Immature natural killer cell (primary cell): ENCODE measurements around the gene S100A10. TPM values are rescaled to one million over a fixed set of nuclear protein-coding genes. Genes with fewer than 3 reads are reported as not detected.

ENCODE experiments used
- DNase-seq, 3 donors: peaks; one replicate each; pipeline ENCODE4 v3.0.0; 2022; ENCODE audit warnings: mixed read lengths in 1 of 3
- H3K27ac Mint-ChIP-seq, 6 donors: one replicate each; pipeline ENCODE4 v1.8.0; 2020; ENCODE audit warnings: mixed read lengths in 6 of 6, mild to moderate bottlenecking in 5 of 6, inconsistent platforms in 4 of 6, moderate library complexity in 3 of 6
- H3K27me3 Mint-ChIP-seq, 3 donors: one replicate each; pipeline ENCODE4 v1.8.0; 2020 to 2021; ENCODE audit warnings: low read depth in 3 of 3, mild to moderate bottlenecking in 3 of 3, mixed read lengths in 3 of 3, moderate library complexity in 3 of 3, inconsistent platforms in 1 of 3
- H3K36me3 Mint-ChIP-seq, 3 donors: one replicate each; pipeline ENCODE4 v1.8.0; 2020; ENCODE audit warnings: mixed read lengths in 3 of 3, inconsistent platforms in 2 of 3, mild to moderate bottlenecking in 2 of 3
- H3K4me1 Mint-ChIP-seq, 2 donors: one replicate each; pipeline ENCODE4 v1.8.0; 2020; ENCODE audit warnings: inconsistent platforms in 2 of 2, mild to moderate bottlenecking in 2 of 2, mixed read lengths in 2 of 2, moderate library complexity in 1 of 2
- H3K4me3 Mint-ChIP-seq, 5 donors: one replicate each; pipeline ENCODE4 v1.8.0; 2020; ENCODE audit warnings: mild to moderate bottlenecking in 5 of 5, mixed read lengths in 5 of 5, inconsistent platforms in 3 of 5, moderate library complexity in 3 of 5
- H3K9me3 Mint-ChIP-seq, 6 donors: one replicate each; pipeline ENCODE4 v1.8.0; 2020; ENCODE audit warnings: mild to moderate bottlenecking in 6 of 6, mixed read lengths in 6 of 6, inconsistent platforms in 4 of 6, moderate library complexity in 3 of 6
- polyA plus RNA-seq, 3 donors: library from polyadenylated mRNA; unstranded; fragments of 300-500 nt; fragmentation: Illumina TruSeq; gene quantifications; one replicate each; pipeline ENCODE4 v1.2.3, GENCODE V29; 2021

The S100A10 gene
- polyA plus RNA-seq, 3 donors from 2014 or later = 445 to 680 (median 567) TPM

- Mint-ChIP-seq H3K4me1 (peaks cover 29 to 30% of the 10 kb centered on the region in 2 donors), H3K36me3 (no peaks in the 10 kb centered on the region), H3K4me3 (no peak overlapping the region), H3K27me3 (peaks cover 4 to 10% (median 6%) of the 10 kb centered on the region in 3 donors), H3K27ac (peak overlapping the region in 3 of 6 donors; percentile 72 to 90 (median 83)), H3K9me3 (no peaks in the 10 kb centered on the region)
- DNase-seq = no peak
These were observed 50.1 kb downstream of the S100A10 start for GRCh38 chr1:151943591-151943990.

DNA sequence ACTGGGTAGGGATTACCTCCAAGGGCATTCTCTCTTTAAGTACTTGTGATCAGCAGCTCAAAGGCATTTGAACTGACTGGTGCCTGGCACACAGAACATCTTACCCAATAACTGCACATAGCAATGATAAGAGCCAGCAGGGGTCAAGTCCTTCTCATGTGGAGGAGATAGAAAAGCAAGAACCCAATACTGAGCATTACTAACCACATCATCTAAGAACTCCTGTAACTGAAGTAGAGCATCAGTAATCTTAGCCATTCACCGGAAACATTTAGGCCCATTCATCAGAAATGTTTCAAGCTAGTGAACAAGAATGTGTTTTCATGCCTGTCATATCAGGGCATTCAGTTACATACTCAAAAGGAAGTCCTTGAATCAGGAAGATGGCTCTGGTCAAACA lies 50.8 kb downstream of the S100A10 start:
- no peak for DNase-seq
- no peak overlapping the region for H3K4me3 Mint-ChIP-seq
- H3K9me3 Mint-ChIP-seq = no peaks in the 10 kb centered on the region
- no peaks in the 10 kb centered on the region for H3K36me3 Mint-ChIP-seq
- peaks cover 29 to 30% of the 10 kb centered on the region in 2 donors for H3K4me1 Mint-ChIP-seq
- peak overlapping the region in 2 of 6 donors; percentile 7 to 31 for H3K27ac Mint-ChIP-seq
- peaks cover 4 to 10% (median 6%) of the 10 kb centered on the region in 3 donors for H3K27me3 Mint-ChIP-seq

GRCh38 chr1:151940541-151940940 lies 53.1 kb downstream of the S100A10 start:
- Mint-ChIP-seq H3K4me1 (peaks cover 15 to 16% of the 10 kb centered on the region in 2 donors), H3K4me3 (no peak overlapping the region), H3K27ac (peak overlapping the region in 1 of 6 donors; percentile 58), H3K36me3 (no peaks in the 10 kb centered on the region), H3K9me3 (no peaks in the 10 kb centered on the region), H3K27me3 (peaks cover 3 to 8% (median 4%) of the 10 kb centered on the region in 3 donors)
- no peak for DNase-seq

- peaks cover 7 to 8% of the 10 kb centered on the region in 2 donors for H3K4me1 Mint-ChIP-seq
- DNase-seq = no peak
- no peak overlapping the region for H3K4me3 Mint-ChIP-seq
- no peaks in the 10 kb centered on the region for H3K36me3 Mint-ChIP-seq
- no peaks in the 10 kb centered on the region for H3K9me3 Mint-ChIP-seq
- H3K27me3 Mint-ChIP-seq = peaks cover 0 to 8% (median 4%) of the 10 kb centered on the region in 3 donors
- no peak overlapping the region for H3K27ac Mint-ChIP-seq
These were observed 53.9 kb downstream of the S100A10 start for GRCh38 chr1:151939779-151940178.

DNA sequence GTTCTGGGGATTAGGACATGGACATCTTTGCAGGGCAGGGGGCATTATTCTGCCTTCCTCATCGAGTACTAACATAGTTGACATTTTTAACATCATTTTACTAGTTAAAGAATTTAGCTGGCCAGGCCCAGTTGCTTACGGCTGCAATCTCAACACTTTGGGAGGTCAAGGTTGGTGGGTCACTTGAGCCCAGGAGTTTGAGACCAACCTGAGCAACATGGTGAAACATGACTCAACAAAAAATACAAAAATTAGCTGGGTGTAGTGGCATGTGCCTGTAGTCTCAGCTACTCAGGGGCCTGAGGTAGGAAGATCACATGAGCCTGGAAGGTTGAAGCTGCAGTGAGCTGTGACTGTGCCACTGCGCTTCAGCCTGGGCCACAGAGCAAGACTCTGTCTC lies 54.5 kb downstream of the S100A10 start:
- Mint-ChIP-seq H3K9me3 (peaks cover 0 to under 1% (median 0%) of the 10 kb centered on the region in 6 donors), H3K27me3 (peaks cover 0 to 8% (median 4%) of the 10 kb centered on the region in 3 donors), H3K36me3 (no peaks in the 10 kb centered on the region), H3K27ac (no peak overlapping the region), H3K4me1 (peaks cover under 1 to 2% of the 10 kb centered on the region in 2 donors), H3K4me3 (no peak overlapping the region)
- no peak for DNase-seq

GRCh38 chr1:151936653-151937052 lies 57.0 kb downstream of the S100A10 start:
- Mint-ChIP-seq H3K4me1 (no peaks in the 10 kb centered on the region), H3K9me3 (peaks cover 0 to 2% (median 0%) of the 10 kb centered on the region in 6 donors), H3K4me3 (no peak overlapping the region), H3K27me3 (peaks cover 0 to 9% (median 4%) of the 10 kb centered on the region in 3 donors), H3K27ac (no peak overlapping the region), H3K36me3 (no peaks in the 10 kb centered on the region)
- no peak for DNase-seq

DNA sequence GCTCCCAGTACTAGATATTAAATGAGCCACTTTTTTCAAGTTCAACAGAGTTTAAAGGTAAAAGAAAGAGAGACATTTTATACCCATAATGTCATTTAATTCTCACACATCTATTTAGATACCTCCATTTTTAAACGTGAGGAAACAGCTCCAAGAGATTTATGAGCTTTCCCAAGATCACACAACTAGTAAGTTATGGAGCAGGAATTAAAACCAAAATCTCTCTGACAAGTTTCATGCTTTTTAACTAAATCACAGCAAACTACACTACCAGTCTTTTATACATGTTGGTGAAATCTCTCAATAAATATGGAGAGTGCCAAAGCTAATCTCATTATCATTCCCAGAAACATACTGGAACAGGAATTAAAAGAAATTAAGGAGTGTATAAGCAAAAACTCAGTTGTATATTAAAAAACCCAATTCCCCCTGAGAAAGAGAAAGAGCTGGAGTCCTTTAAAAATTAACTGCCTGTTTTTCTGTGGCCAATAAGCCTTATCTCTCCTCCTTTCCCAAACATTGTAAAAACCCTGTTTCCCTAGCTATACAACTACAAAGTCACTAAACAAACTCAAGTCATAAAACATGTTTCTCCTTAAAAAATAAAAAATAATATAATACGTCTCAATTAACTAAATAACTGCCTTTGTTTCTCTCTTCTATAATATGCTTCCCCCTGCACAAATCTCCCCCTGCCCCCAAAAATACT lies 57.6 kb downstream of the S100A10 start:
- no peak overlapping the region for H3K4me3 Mint-ChIP-seq
- H3K36me3 Mint-ChIP-seq = no peaks in the 10 kb centered on the region
- peaks cover 0 to 2% (median 0%) of the 10 kb centered on the region in 6 donors for H3K9me3 Mint-ChIP-seq
- no peaks in the 10 kb centered on the region for H3K4me1 Mint-ChIP-seq
- no peak for DNase-seq
- H3K27ac Mint-ChIP-seq = no peak overlapping the region
- peaks cover 0 to 4% (median 3%) of the 10 kb centered on the region in 3 donors for H3K27me3 Mint-ChIP-seq

GRCh38 chr1:151935154-151935553 lies 58.5 kb downstream of the S100A10 start:
- Mint-ChIP-seq H3K27ac (no peak overlapping the region), H3K9me3 (peaks cover 0 to 2% (median 0%) of the 10 kb centered on the region in 6 donors), H3K4me3 (no peak overlapping the region), H3K27me3 (peaks cover 0 to 2% (median 0%) of the 10 kb centered on the region in 3 donors), H3K4me1 (no peaks in the 10 kb centered on the region), H3K36me3 (no peaks in the 10 kb centered on the region)
- DNase-seq = no peak

DNA sequence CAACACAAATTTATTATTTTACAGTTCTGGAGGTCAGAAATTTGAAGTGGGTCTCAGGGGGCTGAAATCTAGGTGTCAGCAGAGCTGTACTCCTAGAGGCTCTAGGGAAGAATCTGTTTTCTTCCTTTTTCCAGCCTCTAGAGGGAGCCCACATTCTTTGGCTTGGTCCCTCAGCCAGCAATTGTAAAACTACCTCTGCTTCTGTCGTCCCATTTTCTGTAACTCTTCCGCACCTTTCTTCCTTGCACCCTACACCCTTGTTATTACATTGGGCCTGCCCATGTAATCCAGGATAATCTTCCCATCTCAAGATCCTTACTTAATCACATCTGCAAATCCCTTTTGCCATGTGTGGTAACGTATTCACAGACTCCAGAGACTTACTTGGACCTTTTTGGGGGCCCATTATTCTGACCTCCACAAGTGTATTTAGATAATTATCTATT lies 59.6 kb downstream of the S100A10 start:
- Mint-ChIP-seq H3K9me3 (peaks cover 0 to 2% (median 0%) of the 10 kb centered on the region in 6 donors), H3K27ac (peak overlapping the region in 1 of 6 donors; percentile 50), H3K4me1 (no peaks in the 10 kb centered on the region), H3K27me3 (peaks cover 0 to 2% (median 0%) of the 10 kb centered on the region in 3 donors), H3K4me3 (no peak overlapping the region), H3K36me3 (no peaks in the 10 kb centered on the region)
- DNase-seq = peak; percentile 52 to 66 (median 59)

Other genes with a start within 250 kb of the S100A10 start
- gene MRPL9, start 230.4 kb downstream of the S100A10 start, polyA plus RNA-seq = 100 to 1,000 TPM; 120 to 128 (median 128) TPM
- gene TDRKH, start 203.4 kb downstream of the S100A10 start, polyA plus RNA-seq = 10 to 100 TPM; 12.0 to 16.1 (median 16.0) TPM
- gene LINGO4, start 188.4 kb downstream of the S100A10 start, polyA plus RNA-seq = 1 to 10 TPM in 1 of 3 donors, not detected in 2; 1.3 TPM
- 1 to 10 TPM in 2 of 3 donors, under 1 TPM in 1; 0.40 to 1.6 (median 1.4) TPM for gene RORC, start 162.1 kb downstream of the S100A10 start, polyA plus RNA-seq
- under 1 TPM; 0.22 to 0.52 (median 0.32) TPM for gene C2CD4D, start 154.0 kb downstream of the S100A10 start, polyA plus RNA-seq
- under 1 TPM in 1 of 3 donors, not detected in 2; 0.56 TPM for gene THEM5, start 140.1 kb downstream of the S100A10 start, polyA plus RNA-seq
- 10 to 100 TPM; 29.9 to 38.1 (median 36.7) TPM for gene THEM4, start 84.3 kb downstream of the S100A10 start, polyA plus RNA-seq
- gene S100A11, start 43.1 kb upstream of the S100A10 start, polyA plus RNA-seq = 100 to 1,000 TPM; 331 to 469 (median 429) TPM
- gene TCHHL1, start 95.2 kb upstream of the S100A10 start, polyA plus RNA-seq = not detected
- not detected for gene TCHH, start 121.6 kb upstream of the S100A10 start, polyA plus RNA-seq
- not detected for gene RPTN, start 165.4 kb upstream of the S100A10 start, polyA plus RNA-seq
- gene HRNR, start 230.3 kb upstream of the S100A10 start, polyA plus RNA-seq = not detected